GM21786 (cell line): ENCODE results near the gene GAS6.
"Not testable (repeated sequence)": the region's sequence is repeated elsewhere in the genome, so short reads cannot be mapped to it uniquely, and the experiment has no call there.

Source experiments
- ATAC-seq: cut with Tn5 transposase; IDR thresholded peaks from one replicate; pipeline ENCODE4 v1.9.1; 2021; ENCODE audit not compliant: unreplicated experiment

GAS6 gene

GRCh38 chr13:113874579-113875428 is 10.9 kb upstream of the GAS6 start:
- ATAC-seq: no peak

DNA sequence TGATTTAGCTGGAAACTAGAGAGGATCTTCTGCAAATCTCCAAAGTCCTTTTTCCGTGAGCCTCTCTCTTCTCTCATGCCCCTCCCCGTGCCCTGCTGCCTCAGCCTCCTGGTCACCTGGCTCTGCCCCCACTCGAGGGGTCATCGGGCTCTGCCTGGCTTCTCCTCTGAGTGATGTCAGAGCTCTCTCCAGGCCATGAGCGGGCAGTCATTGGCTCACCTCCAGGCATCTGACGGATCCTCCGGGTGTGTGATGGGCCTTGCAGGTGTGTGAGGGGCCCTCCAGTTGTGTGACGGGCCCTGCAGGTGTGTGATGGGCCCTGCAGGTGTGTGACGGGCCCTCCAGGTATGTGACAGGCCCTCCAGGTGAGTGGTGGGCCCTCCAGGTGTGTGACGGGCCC is 10.3 kb upstream of the GAS6 start:
- ATAC-seq: no peak

DNA sequence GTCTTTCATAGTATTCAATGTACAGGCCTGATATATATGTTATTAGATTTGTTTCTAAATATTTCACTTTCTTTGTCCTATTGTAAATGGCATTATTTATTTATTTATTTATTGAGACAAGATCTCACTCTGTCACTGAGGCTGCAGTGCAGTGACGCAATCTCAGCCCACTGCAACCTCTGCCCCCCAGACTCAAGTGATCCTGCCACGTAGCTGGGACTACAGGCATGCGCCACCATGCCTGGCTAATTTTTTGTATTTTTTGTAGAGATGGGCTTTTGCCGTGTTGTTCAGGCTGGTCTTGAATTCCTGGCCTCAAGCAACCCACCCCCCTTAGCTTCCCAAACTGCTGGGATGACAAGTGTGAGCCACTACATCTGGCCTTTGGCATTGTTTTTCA is 5.4 kb upstream of the GAS6 start:
- no peak for ATAC-seq

DNA sequence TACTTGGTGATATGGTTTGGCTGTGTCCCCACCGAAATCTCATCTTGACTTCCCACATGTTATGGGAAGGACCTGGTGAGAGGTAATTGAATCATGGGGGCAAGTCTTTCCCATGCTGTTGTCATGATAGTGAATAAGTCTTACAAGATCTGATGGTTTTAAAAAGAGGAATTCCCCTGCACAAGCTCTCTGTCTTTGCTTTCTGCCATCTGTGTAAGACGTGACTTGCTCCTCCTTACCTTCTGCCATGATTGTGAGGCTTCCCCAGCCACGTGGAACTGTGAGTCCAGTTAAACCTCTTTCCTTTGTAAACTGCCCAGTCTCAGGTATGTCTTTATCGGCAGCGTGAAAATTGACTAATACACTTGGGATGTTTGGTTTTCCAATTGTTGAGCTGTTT is 4.0 kb upstream of the GAS6 start:
- not testable (repeated sequence) for ATAC-seq

DNA sequence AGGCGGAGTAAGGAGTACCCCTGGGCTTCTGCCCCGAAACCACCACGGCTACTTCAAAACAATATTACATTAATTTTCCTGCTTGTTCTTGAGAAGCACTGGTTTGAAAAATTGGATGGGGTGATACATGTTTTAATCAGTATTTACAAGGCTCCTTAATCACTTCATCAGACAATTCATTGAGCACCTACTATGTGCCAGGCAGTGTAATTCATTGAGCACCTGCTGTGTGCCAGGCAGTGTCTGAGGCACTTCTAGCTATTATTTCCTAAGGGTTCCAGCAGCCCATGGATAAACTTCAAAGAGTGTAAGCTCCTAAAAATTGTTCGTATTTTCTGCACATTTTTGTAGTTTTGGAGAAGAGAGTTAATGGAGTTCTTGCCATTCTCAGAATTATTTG is 1.6 kb upstream of the GAS6 start:
- no peak for ATAC-seq

- no peak for ATAC-seq
Observed at GRCh38 chr13:113864273-113864890, 506 bp upstream of the GAS6 start.

DNA sequence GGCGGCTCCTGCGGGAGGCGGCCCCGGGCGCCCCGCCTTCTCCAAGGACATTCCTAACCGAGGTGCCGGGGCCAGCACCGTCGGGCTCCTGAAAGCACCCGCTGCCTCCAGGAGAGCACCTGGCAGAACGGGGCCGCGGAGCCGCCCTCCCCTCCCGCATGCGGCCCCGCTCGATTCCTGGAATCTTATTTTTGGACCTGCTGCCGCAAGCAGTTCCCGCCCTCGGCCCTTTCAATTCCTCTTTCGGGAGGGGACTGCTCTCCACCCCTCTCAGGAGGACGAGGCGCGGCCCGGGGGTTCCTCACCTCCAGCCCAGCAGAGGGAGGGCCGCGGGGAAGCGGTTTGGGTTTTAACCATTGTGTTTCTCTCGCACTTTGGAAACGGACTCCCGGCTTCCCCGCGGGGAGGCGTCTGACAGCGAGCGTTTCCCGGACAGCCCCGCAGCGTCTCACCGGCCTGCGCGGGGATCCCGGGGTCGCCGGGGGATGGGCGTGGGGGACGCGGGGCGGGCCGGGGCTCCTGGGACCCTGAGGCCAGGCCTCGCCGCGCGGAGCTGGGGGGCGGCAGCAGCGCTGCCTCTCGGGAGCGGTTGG is 849 bp downstream of the GAS6 start:
- ATAC-seq: no peak

- ATAC-seq: no peak
Observed at GRCh38 chr13:113862191-113862930, 1.5 kb downstream of the GAS6 start.

DNA sequence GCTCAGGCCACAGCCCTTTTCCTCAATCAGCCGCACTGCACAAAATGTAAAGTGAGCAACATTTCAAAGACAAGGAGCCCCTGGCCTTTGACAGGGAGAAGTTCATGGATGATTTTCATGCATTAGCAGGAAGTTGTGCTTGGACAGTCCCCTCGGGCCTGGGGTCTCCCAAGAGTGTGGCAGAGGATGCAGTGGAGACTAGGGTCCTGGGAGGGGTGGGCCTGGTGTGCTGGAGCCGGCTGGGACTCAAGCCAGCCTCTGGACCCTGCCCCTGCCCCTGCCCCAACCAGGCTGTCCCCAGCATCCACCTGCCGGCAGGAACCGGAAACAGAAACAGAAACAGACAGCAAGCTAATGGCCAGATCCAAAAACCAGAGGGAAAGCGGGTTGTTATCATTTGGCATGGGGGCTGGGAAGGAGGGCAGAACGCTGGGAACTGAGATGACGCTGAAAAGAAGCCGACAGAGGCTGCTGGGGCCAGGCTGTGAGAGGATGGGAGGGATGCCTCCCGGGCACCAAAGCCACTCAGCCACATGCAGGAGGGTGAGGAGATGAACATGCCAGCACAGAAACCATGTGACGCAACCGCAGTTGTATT is 2.3 kb downstream of the GAS6 start:
- no peak for ATAC-seq

DNA sequence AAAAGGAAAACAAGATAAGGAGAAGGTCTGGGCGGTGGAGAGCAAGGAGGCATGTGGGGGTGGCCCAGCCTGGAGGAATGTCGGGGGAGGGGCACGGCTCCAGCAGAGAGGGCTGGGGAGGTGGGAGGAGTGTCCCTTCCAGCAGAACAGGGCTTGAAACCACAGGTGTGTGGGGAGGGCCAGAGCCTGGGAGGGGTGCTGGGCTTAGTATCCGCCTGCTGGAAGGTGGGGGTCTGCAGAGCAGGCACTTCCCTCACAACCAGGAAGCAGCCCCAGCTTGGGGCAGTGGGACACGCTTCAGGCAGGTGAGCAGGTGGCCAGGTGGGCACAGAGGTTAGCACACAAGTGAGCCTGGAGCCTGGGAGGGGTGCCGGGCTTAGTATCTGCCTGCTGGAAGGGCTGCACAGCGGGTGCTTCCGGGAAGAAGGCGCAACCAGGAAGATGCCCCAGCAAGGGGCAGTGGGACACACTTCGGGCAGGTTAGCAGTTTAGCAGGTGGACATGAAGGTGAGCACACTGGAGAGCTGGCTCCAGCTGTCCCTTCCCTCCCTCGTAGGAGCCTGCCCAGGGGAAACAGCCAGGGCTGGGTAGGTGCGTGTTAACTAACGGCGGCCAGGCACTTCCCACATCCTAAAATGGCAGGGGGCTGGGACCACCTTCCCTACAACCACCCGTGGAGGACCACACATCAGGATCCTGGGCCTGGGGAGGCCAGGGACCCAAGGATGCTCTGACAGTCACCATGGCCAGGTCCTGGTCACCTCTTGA is 3.0 kb downstream of the GAS6 start:
- no peak for ATAC-seq

DNA sequence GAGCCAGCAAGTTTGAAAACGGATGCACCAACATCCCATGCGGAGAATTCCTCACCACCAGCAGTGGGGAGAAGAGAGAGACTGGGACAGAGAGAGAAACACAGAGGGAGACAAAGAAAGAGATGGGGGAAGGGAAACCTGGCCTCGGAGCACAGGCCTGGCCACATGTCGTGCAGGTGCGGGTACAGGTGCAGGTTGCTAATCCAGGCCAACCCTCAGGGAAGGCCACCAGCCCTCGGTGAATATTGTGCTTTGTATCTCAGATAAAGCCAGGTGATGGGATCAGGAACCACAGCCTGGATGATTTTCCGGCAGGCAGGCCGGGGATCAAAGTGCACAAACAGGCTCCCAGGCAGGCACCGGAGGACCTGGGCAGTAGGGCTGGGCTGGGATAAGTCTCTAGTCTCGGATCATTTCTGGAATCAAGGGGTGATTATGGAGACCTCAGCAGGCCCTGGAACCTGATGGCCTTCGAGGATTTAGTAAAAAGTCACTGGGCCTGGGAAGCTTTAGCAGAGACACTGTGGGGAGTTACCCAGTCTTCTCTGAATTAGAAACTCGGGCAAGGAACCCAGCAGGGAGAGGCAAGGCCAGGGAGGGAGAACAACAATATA is 3.7 kb downstream of the GAS6 start:
- ATAC-seq: no peak

DNA sequence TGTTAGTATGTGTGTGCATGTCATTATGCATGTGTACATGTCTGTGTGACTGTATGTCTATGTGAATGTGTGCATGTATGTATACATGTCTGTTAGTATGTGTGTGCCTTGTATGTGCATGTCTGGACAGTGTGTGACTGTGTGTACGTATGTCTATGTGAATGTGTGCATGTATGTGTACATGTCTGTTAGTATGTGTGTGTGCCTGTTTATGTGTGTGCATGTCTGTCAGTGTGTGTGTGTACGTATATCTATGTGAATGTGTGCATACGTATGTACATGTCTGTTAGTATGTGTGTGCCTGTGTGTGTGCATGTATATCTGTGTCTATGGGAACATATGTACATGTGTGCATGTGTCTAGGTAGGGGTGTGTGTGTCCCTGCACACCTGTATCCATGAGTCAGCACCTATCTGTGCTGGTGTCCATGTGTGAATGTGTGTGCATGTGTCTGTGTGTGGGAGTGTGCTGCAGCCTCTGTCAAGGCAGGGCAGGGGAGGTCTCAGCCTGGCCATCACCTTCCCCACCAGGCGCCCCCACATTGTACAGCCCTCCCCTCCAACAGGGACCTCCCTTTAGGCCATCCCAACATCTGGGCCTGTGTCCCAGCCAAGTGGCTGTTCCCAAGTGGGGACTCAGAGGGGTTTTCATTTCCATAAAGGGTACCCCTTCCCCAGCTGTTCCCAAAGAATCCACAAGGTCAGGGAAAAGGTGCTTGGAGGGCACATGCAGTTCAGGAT is 4.4 kb downstream of the GAS6 start:
- ATAC-seq: no peak

DNA sequence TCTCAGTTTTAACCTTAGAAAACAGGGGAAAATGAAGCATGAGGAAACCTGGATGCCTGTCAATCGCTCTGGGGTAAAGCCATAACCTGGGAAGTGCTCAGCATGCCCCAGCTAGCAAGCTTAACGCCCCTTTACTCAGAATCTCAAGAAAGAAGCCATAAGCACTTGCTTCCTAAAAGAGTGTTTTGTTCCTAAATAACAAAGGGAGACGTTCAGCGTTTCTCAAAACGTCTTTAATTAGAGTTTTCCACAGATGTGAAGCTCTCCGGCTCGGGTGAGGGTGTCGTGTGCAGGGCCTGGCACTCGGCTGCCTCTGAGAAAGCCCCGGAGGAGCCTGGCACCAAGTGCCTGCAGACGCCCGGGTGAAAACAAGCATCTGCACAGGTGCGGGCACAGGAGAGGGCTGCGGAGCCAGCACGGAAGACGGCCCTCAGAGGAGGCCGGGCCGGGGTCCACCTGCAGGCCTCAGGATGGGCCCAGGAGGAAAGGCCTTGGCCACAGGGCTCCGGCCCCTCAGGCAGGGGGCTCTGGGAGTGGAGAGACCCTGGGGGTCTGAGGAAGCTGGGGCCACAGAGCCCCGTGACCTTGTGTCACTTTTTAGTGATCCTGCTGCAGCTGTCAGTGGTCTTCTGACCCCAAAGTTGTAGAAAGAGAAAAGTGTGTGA is 6.2 kb downstream of the GAS6 start:
- no peak for ATAC-seq

- no peak for ATAC-seq
Observed at GRCh38 chr13:113856716-113857065, 7.2 kb downstream of the GAS6 start.

GRCh38 chr13:113855931-113856715 is 7.8 kb downstream of the GAS6 start:
- ATAC-seq: no peak

DNA sequence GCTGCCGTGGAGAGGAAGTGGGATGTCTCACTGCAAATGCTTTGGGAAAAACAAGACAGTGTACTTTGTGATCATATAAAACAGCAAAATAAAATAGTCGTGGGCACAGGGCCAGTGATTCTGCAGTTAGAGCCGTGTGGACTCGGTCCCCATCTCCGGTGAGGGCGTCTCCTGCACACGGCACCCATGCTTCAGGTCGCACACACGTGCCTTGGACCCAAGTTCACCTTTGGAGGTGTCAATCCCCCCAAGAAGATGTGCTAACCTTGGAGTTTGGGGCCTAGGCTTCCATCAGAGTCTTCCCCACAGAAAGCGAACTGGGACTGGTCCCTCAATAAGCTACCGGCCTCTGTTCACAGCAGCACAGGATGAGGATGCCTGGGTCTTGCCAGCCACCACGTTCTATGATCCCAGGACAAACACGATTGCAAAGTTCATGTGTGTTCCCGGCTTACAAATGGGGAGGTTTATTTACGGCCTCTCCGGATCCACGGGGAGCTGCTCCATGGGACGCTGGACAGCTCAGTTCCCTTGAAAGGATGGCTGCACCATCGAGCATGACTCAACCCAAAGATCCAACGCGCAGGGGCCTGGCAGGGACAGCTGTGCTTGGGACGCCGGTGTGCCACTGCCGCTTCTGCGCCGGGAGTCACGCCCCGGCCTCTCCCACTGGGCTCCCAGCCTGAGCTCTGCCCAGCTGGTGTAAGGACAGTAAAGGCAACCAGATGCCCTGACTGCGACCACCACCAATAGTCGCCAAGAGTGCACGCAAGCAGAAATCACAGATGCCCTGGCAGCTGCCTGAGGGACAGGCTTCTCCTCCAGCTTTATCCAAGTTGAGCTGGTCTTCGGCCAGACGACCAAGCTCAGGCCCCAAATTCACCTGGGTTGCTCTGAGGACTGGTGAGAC is 8.6 kb downstream of the GAS6 start:
- no peak for ATAC-seq
